ENCODE measurements around the gene IFRD2.

Gene IFRD2

DNA sequence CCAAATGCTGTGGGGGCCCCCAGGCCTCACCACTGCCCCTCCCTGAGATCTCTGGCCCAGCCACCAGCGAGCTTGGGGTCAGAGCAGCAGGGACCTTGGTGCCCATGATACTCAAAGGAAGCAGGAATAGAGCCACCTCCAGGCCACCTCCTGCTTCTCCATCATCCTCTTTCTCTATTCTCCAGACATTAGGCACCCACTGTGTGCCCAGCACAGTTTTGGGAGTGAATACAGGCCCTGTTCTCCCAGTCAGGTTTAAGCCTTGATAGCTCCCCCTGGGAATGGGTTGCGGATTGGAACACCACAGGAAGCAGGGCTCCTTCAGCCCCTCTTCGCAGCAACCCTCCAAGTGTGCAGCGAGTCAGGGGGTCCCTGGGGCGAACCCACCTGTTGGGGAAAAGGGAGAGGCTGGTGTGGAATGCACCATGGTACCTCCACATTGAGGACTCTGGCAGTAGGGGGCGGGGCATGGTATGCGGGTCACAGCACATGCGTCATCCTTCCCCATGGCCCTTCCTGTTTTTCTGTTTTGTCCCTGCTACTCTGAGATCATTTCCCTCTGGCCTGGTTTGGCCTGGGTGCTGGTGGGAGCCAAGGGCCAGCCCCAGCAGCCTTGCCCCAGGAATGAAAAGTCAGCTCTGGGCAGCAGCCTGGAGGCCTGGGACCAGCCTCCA, 37.5 kb downstream of the IFRD2 start:
- no CpG with 5 or more reads among the region's 8 CpGs for WGBS, 2 donors (ENCODE audit: extremely low coverage in 2 of 2, insufficient read length in 2 of 2, insufficient replicate concordance in 1 of 2)
- peaks cover 19 to 27% of the 10 kb centered on the region in 2 donors for H3K4me1 ChIP-seq (ENCODE audit: control insufficient read depth in 2 of 2, insufficient read depth in 1 of 2, low read depth in 1 of 2, low read length in 2 of 2)

DNA sequence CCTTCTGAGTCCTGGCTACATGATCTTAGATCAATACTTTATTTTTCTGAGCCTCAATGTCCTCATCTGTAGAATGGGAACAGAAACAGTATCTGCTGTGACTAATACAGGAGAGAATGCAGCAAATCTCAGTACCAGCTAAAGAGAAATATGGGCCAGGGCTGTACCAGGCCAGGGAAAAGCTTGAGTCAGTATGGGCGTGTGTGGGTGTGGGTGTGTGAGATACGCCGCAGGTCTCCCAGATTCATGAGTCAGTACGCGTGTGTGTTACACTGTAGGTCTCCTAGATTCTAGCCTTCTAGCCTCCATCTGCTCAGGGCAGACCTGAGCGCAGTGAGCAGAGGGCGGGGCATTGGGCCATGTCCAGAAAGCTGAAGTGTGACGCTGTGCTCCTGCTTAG, 41.0 kb downstream of the IFRD2 start:
- Histone ChIP-seq H3K14ac (ENCODE audit: low read length) (no peak overlapping the region), H3K9ac (ENCODE audit: low read depth, low read length, poor library complexity) (peak overlapping the region; percentile 50), H3K4ac (ENCODE audit: low read length) (no peak overlapping the region), H3K36me3 (replicated peaks in 1 of 2; ENCODE audit: control insufficient read depth in 2 of 2, insufficient read depth in 2 of 2, low read length in 2 of 2) (peaks cover 65 to 78% of the 10 kb centered on the region in 2 donors), H2BK15ac (ENCODE audit: low read length) (no peak overlapping the region), H3K27ac (replicated peaks; ENCODE audit: low read length) (no peak overlapping the region), H2BK120ac (ENCODE audit: low read depth, low read length) (no peak overlapping the region), H3K4me3 (ENCODE audit: low read length in 2 of 2) (peak overlapping the region in 1 of 2 donors; percentile 13), H3K4me1 (ENCODE audit: control insufficient read depth in 2 of 2, insufficient read depth in 1 of 2, low read depth in 1 of 2, low read length in 2 of 2) (peaks cover 14 to 16% of the 10 kb centered on the region in 2 donors), H3K9me3 (replicated peaks in 1 of 2; ENCODE audit: control insufficient read depth in 2 of 2, insufficient read depth in 1 of 2, low read depth in 1 of 2, low read length in 2 of 2) (no peaks in the 10 kb centered on the region), H2AK5ac (ENCODE audit: low read depth, low read length) (peak overlapping the region; percentile 27), H3K27me3 (ENCODE audit: control insufficient read depth in 3 of 3, insufficient read depth in 3 of 3, low read depth in 1 of 3, low read length in 3 of 3) (no peaks in the 10 kb centered on the region), H2BK12ac (ENCODE audit: low read length) (no peak overlapping the region), H4K91ac (ENCODE audit: low read depth, low read length, poor library complexity) (no peak overlapping the region), H2AFZ (ENCODE audit: low read length) (no peak overlapping the region), H3K23ac (ENCODE audit: low read depth, low read length, poor library complexity) (no peak overlapping the region), H3K4me2 (ENCODE audit: insufficient read depth, low read length, poor library complexity, severe bottlenecking) (no peak overlapping the region), H3K79me1 (ENCODE audit: low read depth, low read length) (peaks cover 53% of the 10 kb centered on the region), H4K8ac (ENCODE audit: low read depth, low read length) (peak overlapping the region; percentile 89), H2BK5ac (ENCODE audit: low read length) (peak overlapping the region; percentile 71), H3K18ac (ENCODE audit: low read length) (no peak overlapping the region)
- whole genome bisulfite sequencing, 2 donors (ENCODE audit: extremely low coverage in 2 of 2, insufficient read length in 2 of 2, insufficient replicate concordance in 1 of 2), result no CpG with 5 or more reads among the region's 8 CpGs
- no peak for DNase-seq (ENCODE audit: low spot score)

More for the DNA sequence above, 37.5 kb downstream of the IFRD2 start:
- Histone ChIP-seq H2AK5ac (ENCODE audit: low read depth, low read length) (no peak overlapping the region), H3K18ac (ENCODE audit: low read length) (no peak overlapping the region), H4K91ac (ENCODE audit: low read depth, low read length, poor library complexity) (no peak overlapping the region), H2BK12ac (ENCODE audit: low read length) (no peak overlapping the region), H3K9me3 (replicated peaks in 1 of 2; ENCODE audit: control insufficient read depth in 2 of 2, insufficient read depth in 1 of 2, low read depth in 1 of 2, low read length in 2 of 2) (peaks cover 0 to 2% of the 10 kb centered on the region in 2 donors), H3K27ac (replicated peaks; ENCODE audit: low read length) (no peak overlapping the region), H3K9ac (ENCODE audit: low read depth, low read length, poor library complexity) (peak overlapping the region; percentile 44), H2AFZ (ENCODE audit: low read length) (no peak overlapping the region), H3K4ac (ENCODE audit: low read length) (no peak overlapping the region), H2BK15ac (ENCODE audit: low read length) (no peak overlapping the region), H3K14ac (ENCODE audit: low read length) (no peak overlapping the region), H2BK5ac (ENCODE audit: low read length) (no peak overlapping the region), H3K4me2 (ENCODE audit: insufficient read depth, low read length, poor library complexity, severe bottlenecking) (no peak overlapping the region), H3K27me3 (ENCODE audit: control insufficient read depth in 3 of 3, insufficient read depth in 3 of 3, low read depth in 1 of 3, low read length in 3 of 3) (no peaks in the 10 kb centered on the region), H3K79me1 (ENCODE audit: low read depth, low read length) (peaks cover 40% of the 10 kb centered on the region), H4K8ac (ENCODE audit: low read depth, low read length) (no peak overlapping the region), H3K4me3 (ENCODE audit: low read length in 2 of 2) (no peak overlapping the region), H2BK120ac (ENCODE audit: low read depth, low read length) (no peak overlapping the region), H3K23ac (ENCODE audit: low read depth, low read length, poor library complexity) (no peak overlapping the region), H3K36me3 (replicated peaks in 1 of 2; ENCODE audit: control insufficient read depth in 2 of 2, insufficient read depth in 2 of 2, low read length in 2 of 2) (peaks cover 72 to 94% of the 10 kb centered on the region in 2 donors)
- DNase-seq (ENCODE audit: low spot score), result no peak

- Histone ChIP-seq H4K8ac (ENCODE audit: low read depth, low read length) (no peak overlapping the region), H3K4me3 (ENCODE audit: low read length in 2 of 2) (no peak overlapping the region), H4K91ac (ENCODE audit: low read depth, low read length, poor library complexity) (no peak overlapping the region), H3K23ac (ENCODE audit: low read depth, low read length, poor library complexity) (peak overlapping the region; percentile 29), H3K4me1 (ENCODE audit: control insufficient read depth in 2 of 2, insufficient read depth in 1 of 2, low read depth in 1 of 2, low read length in 2 of 2) (peaks cover 19 to 20% of the 10 kb centered on the region in 2 donors), H2BK15ac (ENCODE audit: low read length) (no peak overlapping the region), H3K27me3 (ENCODE audit: control insufficient read depth in 3 of 3, insufficient read depth in 3 of 3, low read depth in 1 of 3, low read length in 3 of 3) (no peaks in the 10 kb centered on the region), H3K36me3 (replicated peaks in 1 of 2; ENCODE audit: control insufficient read depth in 2 of 2, insufficient read depth in 2 of 2, low read length in 2 of 2) (peaks cover 62 to 75% of the 10 kb centered on the region in 2 donors), H3K27ac (replicated peaks; ENCODE audit: low read length) (no peak overlapping the region), H2AFZ (ENCODE audit: low read length) (no peak overlapping the region), H3K14ac (ENCODE audit: low read length) (no peak overlapping the region), H2BK12ac (ENCODE audit: low read length) (no peak overlapping the region), H3K9ac (ENCODE audit: low read depth, low read length, poor library complexity) (no peak overlapping the region), H3K9me3 (replicated peaks in 1 of 2; ENCODE audit: control insufficient read depth in 2 of 2, insufficient read depth in 1 of 2, low read depth in 1 of 2, low read length in 2 of 2) (no peaks in the 10 kb centered on the region), H3K79me1 (ENCODE audit: low read depth, low read length) (peaks cover 52% of the 10 kb centered on the region), H3K4me2 (ENCODE audit: insufficient read depth, low read length, poor library complexity, severe bottlenecking) (no peak overlapping the region), H2AK5ac (ENCODE audit: low read depth, low read length) (no peak overlapping the region), H3K18ac (ENCODE audit: low read length) (no peak overlapping the region), H2BK120ac (ENCODE audit: low read depth, low read length) (no peak overlapping the region), H3K4ac (ENCODE audit: low read length) (no peak overlapping the region), H2BK5ac (ENCODE audit: low read length) (no peak overlapping the region)
- DNase-seq (ENCODE audit: low spot score), result no peak
- no CpG with 5 or more reads among the region's 4 CpGs for WGBS, 2 donors (ENCODE audit: extremely low coverage in 2 of 2, insufficient read length in 2 of 2, insufficient replicate concordance in 1 of 2)
These were observed 41.7 kb downstream of the IFRD2 start for GRCh38 chr3:50250514-50250913.

- no peak overlapping the region for H3K4ac ChIP-seq (ENCODE audit: low read length)
- H3K9ac ChIP-seq (ENCODE audit: low read depth, low read length, poor library complexity), result peak overlapping the region; percentile 73
- no peak overlapping the region for H4K8ac ChIP-seq (ENCODE audit: low read depth, low read length)
- H3K27me3 ChIP-seq (ENCODE audit: control insufficient read depth in 3 of 3, insufficient read depth in 3 of 3, low read depth in 1 of 3, low read length in 3 of 3), result no peaks in the 10 kb centered on the region
- no peak overlapping the region for H3K4me2 ChIP-seq (ENCODE audit: insufficient read depth, low read length, poor library complexity, severe bottlenecking)
- no peak for DNase-seq (ENCODE audit: low spot score)
- H2AFZ ChIP-seq (ENCODE audit: low read length), result no peak overlapping the region
- peaks cover 51% of the 10 kb centered on the region for H3K79me1 ChIP-seq (ENCODE audit: low read depth, low read length)
- no peak overlapping the region for H3K4me3 ChIP-seq (ENCODE audit: low read length in 2 of 2)
- peak overlapping the region; percentile 17 for H4K91ac ChIP-seq (ENCODE audit: low read depth, low read length, poor library complexity)
- peak overlapping the region; percentile 19 for H2BK120ac ChIP-seq (ENCODE audit: low read depth, low read length)
- no peak overlapping the region for H2BK12ac ChIP-seq (ENCODE audit: low read length)
- H3K9me3 ChIP-seq (replicated peaks in 1 of 2; ENCODE audit: control insufficient read depth in 2 of 2, insufficient read depth in 1 of 2, low read depth in 1 of 2, low read length in 2 of 2), result no peaks in the 10 kb centered on the region
- peak overlapping the region; percentile 82 for H3K23ac ChIP-seq (ENCODE audit: low read depth, low read length, poor library complexity)
- peaks cover 24 to 27% of the 10 kb centered on the region in 2 donors for H3K4me1 ChIP-seq (ENCODE audit: control insufficient read depth in 2 of 2, insufficient read depth in 1 of 2, low read depth in 1 of 2, low read length in 2 of 2)
- H2BK15ac ChIP-seq (ENCODE audit: low read length), result no peak overlapping the region
- H2AK5ac ChIP-seq (ENCODE audit: low read depth, low read length), result peak overlapping the region; percentile 49
- H3K18ac ChIP-seq (ENCODE audit: low read length), result peak overlapping the region; percentile 27
- H3K36me3 ChIP-seq (replicated peaks in 1 of 2; ENCODE audit: control insufficient read depth in 2 of 2, insufficient read depth in 2 of 2, low read length in 2 of 2), result peaks cover 53 to 68% of the 10 kb centered on the region in 2 donors
- H3K14ac ChIP-seq (ENCODE audit: low read length), result peak overlapping the region; percentile 6
- WGBS, 2 donors (ENCODE audit: extremely low coverage in 2 of 2, insufficient read length in 2 of 2, insufficient replicate concordance in 1 of 2), result no CpG with 5 or more reads among the region's 5 CpGs
- no peak overlapping the region for H3K27ac ChIP-seq (replicated peaks; ENCODE audit: low read length)
- H2BK5ac ChIP-seq (ENCODE audit: low read length), result peak overlapping the region; percentile 66
These were observed 42.8 kb downstream of the IFRD2 start for GRCh38 chr3:50249457-50249856.

Measured in neuronal stem cell (in vitro differentiated cells).